Measurements from ENCODE around the gene FBLN1. TPM values are rescaled to one million over a fixed set of nuclear protein-coding genes. Genes with fewer than 3 reads are reported as not detected.

Gene FBLN1
- total RNA-seq, 2 donors from 2014 or later = 0.39 to 0.57 TPM

DNA sequence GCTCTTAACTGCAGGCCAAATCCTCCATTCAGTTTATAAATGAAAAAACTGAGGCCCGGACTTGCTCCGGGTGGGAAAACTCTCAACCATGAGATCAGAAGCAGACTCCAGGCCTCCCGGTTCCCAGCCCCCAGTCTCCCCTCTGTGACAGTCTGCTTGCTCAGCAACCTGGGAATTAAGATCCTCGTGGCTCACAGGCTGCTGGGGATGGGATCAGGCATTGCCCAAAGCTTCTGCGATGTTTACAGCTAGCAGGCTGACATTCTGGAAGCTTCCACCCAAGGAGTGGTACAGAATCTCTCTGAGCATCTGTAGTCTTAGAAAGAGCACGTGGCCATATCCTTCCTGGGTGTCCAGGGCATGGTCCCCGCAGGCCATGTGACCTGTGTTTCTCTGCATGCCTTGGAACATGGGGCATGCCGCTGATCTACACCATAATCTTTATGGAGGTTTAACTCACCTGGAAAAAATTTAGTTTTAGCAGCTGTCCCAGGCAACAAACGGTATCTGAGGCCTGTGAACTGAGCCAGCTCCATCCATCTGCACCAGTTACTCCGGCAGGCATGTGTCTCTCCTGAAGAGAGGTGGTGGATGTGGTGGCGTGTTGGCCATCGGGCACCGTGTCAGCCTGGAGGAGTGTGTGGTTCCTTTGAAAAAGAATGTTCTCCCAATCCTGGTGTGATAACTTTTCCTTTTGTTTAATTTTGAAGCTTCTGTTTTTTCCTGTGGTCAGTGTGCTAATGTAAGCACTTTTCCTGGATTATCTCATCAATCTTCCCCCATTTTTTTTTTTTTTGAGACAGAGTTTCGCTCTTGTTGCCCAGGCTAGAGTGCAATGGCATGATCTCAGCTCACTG, 7.9 kb downstream of the FBLN1 start:
- no peaks in the 10 kb centered on the region for H3K9me3 Mint-ChIP-seq
- ATAC-seq (no peak), DNase-seq (ENCODE audit: low spot score in 2 of 2) (no peak)
- no peak overlapping the region for H3K27ac Mint-ChIP-seq
- no peaks in the 10 kb centered on the region for H3K36me3 Mint-ChIP-seq

GRCh38 chr22:45511847-45512261, 9.2 kb downstream of the FBLN1 start:
- Mint-ChIP-seq H3K9me3 (no peaks in the 10 kb centered on the region), H3K36me3 (no peaks in the 10 kb centered on the region), H3K27ac (no peak overlapping the region)
- no peak for DNase-seq (ENCODE audit: low spot score in 2 of 2)
- ATAC-seq = no peak

DNA sequence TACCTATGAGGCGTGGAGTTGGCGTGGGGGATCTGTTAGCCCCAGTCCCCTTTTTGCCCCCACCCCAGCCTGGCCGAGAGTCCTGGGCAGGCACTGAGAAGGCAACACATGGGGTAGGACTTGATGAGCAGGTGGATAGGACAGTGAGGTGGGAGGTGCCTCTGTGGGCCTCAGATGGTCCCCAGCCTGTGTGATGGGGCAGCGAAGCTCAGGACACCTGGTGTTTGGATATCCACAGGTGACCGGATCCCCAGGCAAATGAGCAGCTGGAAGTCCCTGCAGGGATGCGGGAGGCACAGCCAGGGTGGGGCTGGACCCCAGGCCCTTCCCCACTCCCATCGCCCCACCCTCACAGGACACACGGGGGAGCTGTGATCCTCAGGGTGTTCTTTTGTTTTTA, 9.7 kb downstream of the FBLN1 start:
- Mint-ChIP-seq H3K9me3 (no peaks in the 10 kb centered on the region), H3K27ac (no peak overlapping the region), H3K36me3 (no peaks in the 10 kb centered on the region)
- DNase-seq (ENCODE audit: low spot score in 2 of 2) = no peak
- ATAC-seq = no peak

GRCh38 chr22:45515676-45516075, 13.0 kb downstream of the FBLN1 start:
- peak overlapping the region in 1 of 2 donors; percentile 53 for H3K27ac Mint-ChIP-seq
- H3K36me3 Mint-ChIP-seq = no peaks in the 10 kb centered on the region
- ATAC-seq (no peak), DNase-seq (ENCODE audit: low spot score in 2 of 2) (no peak)
- no peaks in the 10 kb centered on the region for H3K9me3 Mint-ChIP-seq

DNA sequence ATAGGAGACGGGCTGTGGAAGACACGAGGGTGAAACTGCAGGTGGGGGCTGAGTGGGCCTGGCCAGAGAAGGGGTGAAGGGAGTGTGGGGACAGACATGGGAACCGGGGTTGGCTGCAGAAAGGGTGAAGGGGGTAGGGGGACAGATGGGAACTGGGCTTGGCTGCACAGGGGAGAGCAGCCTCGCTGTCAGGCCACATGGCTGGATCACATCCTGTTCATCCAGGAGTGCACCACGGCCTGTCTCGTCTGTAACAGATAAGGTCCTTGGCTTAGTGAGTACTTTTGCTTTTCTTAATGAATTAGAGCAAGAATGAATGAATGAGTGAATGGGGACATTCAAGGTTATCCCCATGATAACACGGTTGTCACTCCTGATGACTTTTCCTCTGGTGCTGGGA, 13.5 kb downstream of the FBLN1 start:
- H3K27ac Mint-ChIP-seq = no peak overlapping the region
- no peaks in the 10 kb centered on the region for H3K9me3 Mint-ChIP-seq
- no peak for DNase-seq (ENCODE audit: low spot score in 2 of 2)
- no peak for ATAC-seq
- no peaks in the 10 kb centered on the region for H3K36me3 Mint-ChIP-seq

GRCh38 chr22:45516923-45517675, 14.4 kb downstream of the FBLN1 start:
- ATAC-seq (no peak), DNase-seq (ENCODE audit: low spot score in 2 of 2) (no peak)
- Mint-ChIP-seq H3K36me3 (no peaks in the 10 kb centered on the region), H3K27ac (no peak overlapping the region), H3K9me3 (no peaks in the 10 kb centered on the region)

- Mint-ChIP-seq H3K9me3 (no peaks in the 10 kb centered on the region), H3K36me3 (no peaks in the 10 kb centered on the region), H3K27ac (no peak overlapping the region)
- DNase-seq (ENCODE audit: low spot score in 2 of 2) (no peak), ATAC-seq (no peak)
Observed at GRCh38 chr22:45518136-45518535, 15.5 kb downstream of the FBLN1 start.

GRCh38 chr22:45518580-45518991, 15.9 kb downstream of the FBLN1 start:
- DNase-seq (ENCODE audit: low spot score in 2 of 2) (no peak), ATAC-seq (no peak)
- peak overlapping the region in 1 of 2 donors; percentile 52 for H3K27ac Mint-ChIP-seq
- H3K9me3 Mint-ChIP-seq = no peaks in the 10 kb centered on the region
- H3K36me3 Mint-ChIP-seq = no peaks in the 10 kb centered on the region

- no peak for DNase-seq (ENCODE audit: low spot score in 2 of 2)
- H3K27ac Mint-ChIP-seq = no peak overlapping the region
- H3K36me3 Mint-ChIP-seq = no peaks in the 10 kb centered on the region
- no peaks in the 10 kb centered on the region for H3K9me3 Mint-ChIP-seq
- ATAC-seq = no peak
Observed at GRCh38 chr22:45521178-45521577, 18.5 kb downstream of the FBLN1 start.

DNA sequence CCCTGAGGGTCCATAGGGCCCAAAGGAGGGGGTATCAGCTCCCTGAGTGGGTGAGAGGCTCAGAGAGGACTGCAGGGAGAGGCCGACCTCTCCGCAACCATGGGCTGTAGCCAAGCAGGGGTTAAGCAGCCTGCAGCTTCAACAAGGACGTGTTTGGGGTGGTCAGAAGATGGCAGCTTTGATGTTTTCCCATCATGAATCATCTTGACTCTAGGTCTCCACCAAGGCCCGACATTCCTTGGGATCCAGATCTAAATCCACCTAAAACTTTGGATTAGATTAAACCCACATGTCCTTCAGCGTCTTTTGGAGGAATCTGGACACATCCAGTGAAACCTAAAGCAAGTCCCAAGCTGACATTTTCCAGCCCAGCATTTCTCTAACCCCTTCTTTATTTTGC, 19.8 kb downstream of the FBLN1 start:
- no peak overlapping the region for H3K27ac Mint-ChIP-seq
- no peaks in the 10 kb centered on the region for H3K9me3 Mint-ChIP-seq
- DNase-seq (ENCODE audit: low spot score in 2 of 2) (no peak), ATAC-seq (no peak)
- no peaks in the 10 kb centered on the region for H3K36me3 Mint-ChIP-seq

DNA sequence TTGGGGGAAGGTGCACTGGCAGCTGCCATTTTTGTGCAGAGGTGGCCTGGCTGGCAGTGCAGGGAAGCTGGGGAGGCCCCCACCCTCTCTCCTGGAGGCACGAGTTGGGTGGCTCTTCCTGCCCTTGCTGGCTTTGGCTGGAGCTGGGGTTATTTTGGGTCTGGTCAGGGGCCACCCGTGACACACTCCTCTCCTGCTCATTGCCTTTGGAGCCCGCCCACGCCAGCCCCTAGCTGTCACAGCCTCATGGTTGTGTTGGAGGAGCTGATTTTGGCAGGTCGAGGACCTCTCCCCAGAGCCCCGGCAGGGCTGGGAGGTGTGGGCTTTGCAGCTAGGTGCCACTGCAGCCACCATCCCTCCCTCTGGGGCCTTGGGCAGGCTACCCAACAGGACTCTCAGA, 21.5 kb downstream of the FBLN1 start:
- Mint-ChIP-seq H3K9me3 (no peaks in the 10 kb centered on the region), H3K36me3 (no peaks in the 10 kb centered on the region), H3K27ac (no peak overlapping the region)
- ATAC-seq (no peak), DNase-seq (ENCODE audit: low spot score in 2 of 2) (no peak)

DNA sequence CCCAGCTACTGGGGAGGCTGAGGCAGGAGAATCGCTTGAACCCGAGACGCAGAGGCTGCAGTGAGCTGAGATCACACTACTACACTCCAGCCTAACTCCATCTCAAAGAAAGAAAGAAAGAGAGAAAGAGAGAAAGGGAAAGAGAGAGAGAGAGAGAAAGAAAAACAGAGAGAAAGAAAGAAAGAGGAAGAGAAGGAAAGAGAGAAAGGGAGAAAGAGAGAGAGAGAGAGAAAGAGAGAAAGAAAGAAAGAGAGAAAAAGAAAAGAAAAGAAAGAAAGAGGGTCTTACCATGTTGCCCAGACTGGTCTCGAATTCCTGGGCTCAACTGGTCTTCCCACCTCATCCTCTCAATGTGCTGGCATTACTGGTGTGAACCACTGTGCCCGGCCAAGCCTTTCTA, 22.3 kb downstream of the FBLN1 start:
- Mint-ChIP-seq H3K36me3 (no peaks in the 10 kb centered on the region), H3K9me3 (no peaks in the 10 kb centered on the region), H3K27ac (peak overlapping the region in 1 of 2 donors; percentile 23)
- no peak for ATAC-seq
- DNase-seq (ENCODE audit: low spot score in 2 of 2) = no peak

DNA sequence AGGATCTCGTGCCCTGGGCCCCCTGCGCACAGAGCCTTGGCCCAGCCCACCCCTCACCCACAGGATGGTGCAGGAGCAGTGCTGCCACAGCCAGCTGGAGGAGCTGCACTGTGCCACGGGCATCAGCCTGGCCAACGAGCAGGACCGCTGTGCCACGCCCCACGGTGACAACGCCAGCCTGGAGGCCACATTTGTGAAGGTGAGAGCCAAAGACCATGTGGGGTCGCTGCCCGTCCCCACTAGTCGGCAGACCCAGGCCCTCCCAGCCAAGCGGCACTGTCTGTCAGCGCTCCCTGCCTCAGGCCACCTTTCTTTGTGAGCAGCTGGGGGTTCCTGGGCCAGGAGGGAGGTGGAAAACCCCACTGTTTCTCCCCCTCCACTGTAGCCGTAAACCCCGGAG, 22.8 kb downstream of the FBLN1 start:
- Mint-ChIP-seq H3K27ac (no peak overlapping the region), H3K9me3 (no peaks in the 10 kb centered on the region), H3K36me3 (no peaks in the 10 kb centered on the region)
- no peak for ATAC-seq
- no peak for DNase-seq (ENCODE audit: low spot score in 2 of 2)

DNA sequence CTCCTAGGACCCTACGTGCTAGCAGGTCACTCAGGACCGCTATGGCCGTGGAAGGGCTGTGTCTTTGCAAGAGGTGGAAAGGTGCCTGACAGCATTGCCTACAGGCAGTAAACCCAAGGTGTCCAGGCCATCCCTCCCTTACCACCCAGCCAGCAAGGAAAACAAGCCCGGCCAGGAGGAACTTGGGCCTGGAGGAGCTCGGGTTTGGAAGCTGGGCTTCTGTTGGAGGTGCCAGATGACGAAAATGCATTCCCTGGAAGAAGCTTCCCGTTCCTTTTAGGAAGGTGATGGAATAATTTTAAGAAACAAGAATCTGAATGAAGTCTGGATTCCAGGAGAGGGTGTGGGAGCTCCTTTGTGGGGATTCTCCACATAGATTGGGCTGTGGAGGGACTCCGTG, 23.6 kb downstream of the FBLN1 start:
- DNase-seq (ENCODE audit: low spot score in 2 of 2) (no peak), ATAC-seq (no peak)
- H3K36me3 Mint-ChIP-seq = no peaks in the 10 kb centered on the region
- no peak overlapping the region for H3K27ac Mint-ChIP-seq
- H3K9me3 Mint-ChIP-seq = no peaks in the 10 kb centered on the region

GRCh38 chr22:45526768-45527360, 24.2 kb downstream of the FBLN1 start:
- ATAC-seq = no peak
- H3K27ac Mint-ChIP-seq = no peak overlapping the region
- no peak for DNase-seq (ENCODE audit: low spot score in 2 of 2)
- no peaks in the 10 kb centered on the region for H3K36me3 Mint-ChIP-seq
- H3K9me3 Mint-ChIP-seq = no peaks in the 10 kb centered on the region

GRCh38 chr22:45527456-45527855, 24.8 kb downstream of the FBLN1 start:
- peak overlapping the region in 1 of 2 donors; percentile 34 for H3K27ac Mint-ChIP-seq
- H3K9me3 Mint-ChIP-seq = no peaks in the 10 kb centered on the region
- no peak for ATAC-seq
- H3K36me3 Mint-ChIP-seq = no peaks in the 10 kb centered on the region
- DNase-seq (ENCODE audit: low spot score in 2 of 2) = no peak

GRCh38 chr22:45528046-45528445, 25.4 kb downstream of the FBLN1 start:
- no peak for ATAC-seq

More at GRCh38 chr22:45528046-45528445, 25.4 kb downstream of the FBLN1 start:
- no peaks in the 10 kb centered on the region for H3K9me3 Mint-ChIP-seq
- DNase-seq (ENCODE audit: low spot score in 2 of 2) = no peak
- peak overlapping the region in 1 of 2 donors; percentile 34 for H3K27ac Mint-ChIP-seq
- no peaks in the 10 kb centered on the region for H3K36me3 Mint-ChIP-seq
